SK-N-SH treated with all-trans-retinoic acid at 6 μM for 48 hours (cell line): ENCODE results near the gene ANKRD11.

Experiments
- ESRRG ChIP-seq: fragments of 250-450 bp; sonication (Bioruptor Pico); IDR thresholded peaks from 2 replicates; pipeline ENCODE4 v1.6.1; 2021; ENCODE audit warnings: mild to moderate bottlenecking
- OSR1 ChIP-seq: fragments of 250-450 bp; sonication (Bioruptor Pico); IDR thresholded peaks from 2 replicates; pipeline ENCODE4 v1.8.0; 2022; ENCODE audit warnings: moderate library complexity, mild to moderate bottlenecking, inconsistent platforms
- RARB ChIP-seq: fragments of 250-450 bp; sonication (Bioruptor Pico); IDR thresholded peaks from 2 replicates; pipeline ENCODE4 v1.8.0; 2021; ENCODE audit warnings: mild to moderate bottlenecking, moderate library complexity
- SNAI2 ChIP-seq: fragments of 250-450 bp; sonication (Bioruptor Pico); IDR thresholded peaks from 2 replicates; pipeline ENCODE4 v1.5.0; 2020; ENCODE audit warnings: mild to moderate bottlenecking, moderate library complexity
- TCF4 ChIP-seq: fragments of 250-450 bp; sonication (Bioruptor Pico); IDR thresholded peaks from 2 replicates; pipeline ENCODE4 v1.8.0; 2021; ENCODE audit warnings: mild to moderate bottlenecking, moderate library complexity, borderline replicate concordance
- ZC3H10 ChIP-seq: fragments of 250-450 bp; sonication (Bioruptor Pico); IDR thresholded peaks from 2 replicates; pipeline ENCODE4 v1.5.1; 2021; ENCODE audit warnings: mild to moderate bottlenecking, moderate library complexity
- ZFP3 ChIP-seq: fragments of 250-450 bp; sonication (Bioruptor Pico); IDR thresholded peaks from 2 replicates; pipeline ENCODE4 v1.5.0; 2020; ENCODE audit warnings: mild to moderate bottlenecking, moderate library complexity
- TF ChIP-seq, protein P1 (sequence below): fragments of 250-450 bp; sonication (Bioruptor Pico); IDR thresholded peaks from 2 replicates; pipeline ENCODE4 v1.8.0; 2020; ENCODE audit warnings: mild to moderate bottlenecking, moderate library complexity, borderline replicate concordance

DNA sequence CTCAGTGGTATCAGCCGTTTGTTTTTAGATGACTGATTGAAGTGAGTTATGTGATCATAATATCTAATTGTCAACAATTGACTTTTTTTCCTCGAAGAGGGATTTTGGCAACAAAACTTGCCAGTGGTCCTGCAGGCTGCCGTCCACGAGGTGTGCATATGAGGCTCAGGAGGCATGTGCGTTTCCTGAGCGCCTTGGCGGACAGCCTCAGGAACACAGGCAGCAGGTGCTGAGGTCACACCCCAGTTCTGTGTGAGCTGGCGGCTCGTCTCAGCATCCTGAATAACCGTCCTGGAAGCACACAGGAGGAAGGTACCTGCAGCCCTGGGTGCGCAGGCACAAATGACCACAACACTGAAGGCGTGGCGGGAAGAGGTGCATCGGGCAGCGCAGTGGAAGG lies 29.5 kb upstream of the ANKRD11 start:
- TF ChIP-seq SNAI2 (CRISPR knock-in tag): no peak
- no peak for TF ChIP-seq ZFP3 (CRISPR knock-in tag)
- TF ChIP-seq, protein P1, sequence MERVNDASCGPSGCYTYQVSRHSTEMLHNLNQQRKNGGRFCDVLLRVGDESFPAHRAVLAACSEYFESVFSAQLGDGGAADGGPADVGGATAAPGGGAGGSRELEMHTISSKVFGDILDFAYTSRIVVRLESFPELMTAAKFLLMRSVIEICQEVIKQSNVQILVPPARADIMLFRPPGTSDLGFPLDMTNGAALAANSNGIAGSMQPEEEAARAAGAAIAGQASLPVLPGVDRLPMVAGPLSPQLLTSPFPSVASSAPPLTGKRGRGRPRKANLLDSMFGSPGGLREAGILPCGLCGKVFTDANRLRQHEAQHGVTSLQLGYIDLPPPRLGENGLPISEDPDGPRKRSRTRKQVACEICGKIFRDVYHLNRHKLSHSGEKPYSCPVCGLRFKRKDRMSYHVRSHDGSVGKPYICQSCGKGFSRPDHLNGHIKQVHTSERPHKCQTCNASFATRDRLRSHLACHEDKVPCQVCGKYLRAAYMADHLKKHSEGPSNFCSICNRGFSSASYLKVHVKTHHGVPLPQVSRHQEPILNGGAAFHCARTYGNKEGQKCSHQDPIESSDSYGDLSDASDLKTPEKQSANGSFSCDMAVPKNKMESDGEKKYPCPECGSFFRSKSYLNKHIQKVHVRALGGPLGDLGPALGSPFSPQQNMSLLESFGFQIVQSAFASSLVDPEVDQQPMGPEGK (CRISPR knock-in tag): no peak
- TF ChIP-seq OSR1 (CRISPR knock-in tag): no peak
- no peak for TF ChIP-seq RARB (CRISPR knock-in tag)
- no peak for TF ChIP-seq ESRRG (CRISPR knock-in tag)
- no peak for TF ChIP-seq TCF4 (CRISPR knock-in tag)
- TF ChIP-seq ZC3H10 (CRISPR knock-in tag): no peak
